ENCODE measurements around the gene PRKN. TPM values are rescaled to one million over a fixed set of nuclear protein-coding genes. Genes with fewer than 3 reads are reported as not detected.

The PRKN gene
- total and polyA plus RNA-seq, 2 experiments from 2014 or later: 11.7 to 28.1 TPM

DNA sequence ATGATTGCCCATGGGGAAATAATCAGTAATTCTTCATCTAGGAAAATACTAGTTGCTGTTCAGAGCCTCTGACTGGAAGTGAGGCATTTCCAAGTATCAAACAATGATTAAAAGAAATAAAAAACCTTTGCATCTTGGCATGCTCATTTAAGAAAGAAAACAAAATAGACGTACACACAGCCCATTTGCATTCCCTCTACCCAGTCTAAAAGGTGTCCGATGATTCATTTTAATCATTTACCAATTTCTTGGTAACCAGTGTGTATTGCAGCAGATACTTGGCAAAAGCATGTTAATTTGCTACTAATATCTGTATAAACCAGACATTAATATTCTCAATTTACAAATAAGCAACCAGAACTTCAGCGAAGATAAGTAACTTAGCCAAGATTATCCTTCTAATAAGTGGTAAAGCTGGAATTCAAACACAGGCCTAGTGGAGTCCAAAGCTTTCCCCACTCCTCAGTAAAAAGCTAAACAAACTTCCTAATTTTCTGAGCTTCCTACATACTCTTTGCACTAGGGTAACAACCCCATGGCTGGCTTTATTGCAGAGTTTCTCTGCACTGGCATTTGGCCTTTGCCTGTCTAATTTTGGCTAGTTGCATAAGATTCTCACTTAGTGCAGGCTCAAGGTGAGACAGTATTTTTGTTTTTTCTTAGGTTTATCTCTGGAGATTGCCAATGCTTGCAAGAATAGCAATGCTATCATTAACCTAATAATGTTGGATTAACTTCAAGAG is 338.1 kb downstream of the PRKN start:
- Histone ChIP-seq H3K27ac (no peak overlapping the region), H3K4me3 (no peak overlapping the region), H3K36me3 (no peaks in the 10 kb centered on the region), H3K9me3 (ENCODE audit: low read depth) (no peaks in the 10 kb centered on the region), H3K27me3 (no peaks in the 10 kb centered on the region), H3K4me1 (ENCODE audit: low read depth) (no peaks in the 10 kb centered on the region)
- DNase-seq (ENCODE audit: low read depth in 1 of 2, low spot score in 1 of 2): no peak
- TF ChIP-seq, protein P1, sequence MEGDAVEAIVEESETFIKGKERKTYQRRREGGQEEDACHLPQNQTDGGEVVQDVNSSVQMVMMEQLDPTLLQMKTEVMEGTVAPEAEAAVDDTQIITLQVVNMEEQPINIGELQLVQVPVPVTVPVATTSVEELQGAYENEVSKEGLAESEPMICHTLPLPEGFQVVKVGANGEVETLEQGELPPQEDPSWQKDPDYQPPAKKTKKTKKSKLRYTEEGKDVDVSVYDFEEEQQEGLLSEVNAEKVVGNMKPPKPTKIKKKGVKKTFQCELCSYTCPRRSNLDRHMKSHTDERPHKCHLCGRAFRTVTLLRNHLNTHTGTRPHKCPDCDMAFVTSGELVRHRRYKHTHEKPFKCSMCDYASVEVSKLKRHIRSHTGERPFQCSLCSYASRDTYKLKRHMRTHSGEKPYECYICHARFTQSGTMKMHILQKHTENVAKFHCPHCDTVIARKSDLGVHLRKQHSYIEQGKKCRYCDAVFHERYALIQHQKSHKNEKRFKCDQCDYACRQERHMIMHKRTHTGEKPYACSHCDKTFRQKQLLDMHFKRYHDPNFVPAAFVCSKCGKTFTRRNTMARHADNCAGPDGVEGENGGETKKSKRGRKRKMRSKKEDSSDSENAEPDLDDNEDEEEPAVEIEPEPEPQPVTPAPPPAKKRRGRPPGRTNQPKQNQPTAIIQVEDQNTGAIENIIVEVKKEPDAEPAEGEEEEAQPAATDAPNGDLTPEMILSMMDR (IDR thresholded peaks at IDR 0.05; ENCODE audit: low read depth, low read length): no peak

DNA sequence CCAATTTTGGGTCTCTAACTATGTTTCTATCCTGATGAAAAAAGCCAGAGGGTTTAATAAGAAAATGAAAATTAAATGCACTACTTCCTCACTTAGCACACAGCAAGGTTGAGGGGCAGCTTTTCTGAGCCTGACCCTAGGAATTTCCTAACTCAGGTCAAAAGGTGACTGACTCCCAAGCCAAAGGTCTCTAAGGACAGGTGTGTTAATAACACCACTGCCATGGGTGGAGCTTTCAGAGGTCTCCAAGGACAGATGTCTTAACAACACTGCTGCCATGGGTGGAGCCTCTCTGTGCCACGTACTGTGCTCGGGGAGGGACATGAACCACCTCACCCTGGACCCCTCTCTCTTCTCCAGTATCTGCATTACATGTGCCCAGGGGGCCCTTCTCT is 339.2 kb downstream of the PRKN start:
- Histone ChIP-seq H3K4me1 (ENCODE audit: low read depth) (no peaks in the 10 kb centered on the region), H3K27me3 (no peaks in the 10 kb centered on the region), H3K27ac (no peak overlapping the region), H3K4me3 (no peak overlapping the region), H3K9me3 (ENCODE audit: low read depth) (no peaks in the 10 kb centered on the region), H3K36me3 (no peaks in the 10 kb centered on the region)
- TF ChIP-seq, protein P1 (IDR thresholded peaks at IDR 0.05; ENCODE audit: low read depth, low read length): no peak
- no peak for DNase-seq (ENCODE audit: low read depth in 1 of 2, low spot score in 1 of 2)

DNA sequence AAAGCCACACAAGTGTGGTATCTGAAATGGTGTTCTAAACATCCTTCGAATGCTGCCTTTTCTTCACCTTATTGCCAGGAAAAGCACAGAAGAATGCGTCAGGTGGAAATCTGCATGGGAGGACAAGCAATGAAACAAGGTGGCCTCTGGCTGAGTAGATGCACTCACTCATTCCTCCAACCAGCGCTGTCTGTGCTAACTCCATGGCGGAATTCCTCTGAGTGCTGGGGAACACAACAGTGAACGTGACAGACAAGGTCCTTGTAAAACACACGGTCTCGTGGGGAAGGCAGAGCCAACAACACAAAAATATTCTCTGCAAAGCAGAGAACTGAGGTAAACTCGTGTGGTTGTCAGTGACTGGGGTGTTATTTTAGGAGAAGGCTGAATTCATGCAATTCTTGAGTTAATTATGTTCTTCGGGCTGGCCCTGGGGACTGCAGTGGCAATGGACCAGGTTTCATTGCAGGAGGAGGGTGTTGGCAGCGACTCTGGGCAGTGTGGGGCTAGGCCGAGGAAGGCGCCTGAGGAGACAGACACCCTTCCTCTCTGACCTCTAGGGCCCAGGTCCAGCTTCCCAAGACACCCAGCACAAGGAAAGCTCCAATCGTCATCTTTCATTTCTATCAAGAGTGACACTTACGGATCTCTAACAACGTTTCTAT is 339.7 kb downstream of the PRKN start:
- H3K4me3 ChIP-seq: no peak overlapping the region
- H3K9me3 ChIP-seq (ENCODE audit: low read depth): no peaks in the 10 kb centered on the region
- H3K27me3 ChIP-seq: no peaks in the 10 kb centered on the region
- TF ChIP-seq, protein P1 (IDR thresholded peaks at IDR 0.05; ENCODE audit: low read depth, low read length): no peak
- H3K36me3 ChIP-seq: no peaks in the 10 kb centered on the region
- no peaks in the 10 kb centered on the region for H3K4me1 ChIP-seq (ENCODE audit: low read depth)
- DNase-seq (ENCODE audit: low read depth in 1 of 2, low spot score in 1 of 2): peak in 1 of 2 donors; percentile 23
- H3K27ac ChIP-seq: no peak overlapping the region

- no peaks in the 10 kb centered on the region for H3K36me3 ChIP-seq
Observed at GRCh38 chr6:162385980-162386379, 341.6 kb downstream of the PRKN start.

GRCh38 chr6:162379757-162380409 is 347.7 kb downstream of the PRKN start:
- DNase-seq (ENCODE audit: low read depth in 1 of 2, low spot score in 1 of 2): no peak
- TF ChIP-seq, protein P1 (IDR thresholded peaks at IDR 0.05; ENCODE audit: low read depth, low read length): no peak

More at GRCh38 chr6:162385980-162386379, 341.6 kb downstream of the PRKN start:
- H3K27ac ChIP-seq: no peak overlapping the region
- no peaks in the 10 kb centered on the region for H3K9me3 ChIP-seq (ENCODE audit: low read depth)
- H3K4me1 ChIP-seq (ENCODE audit: low read depth): no peaks in the 10 kb centered on the region
- H3K27me3 ChIP-seq: no peaks in the 10 kb centered on the region
- TF ChIP-seq, protein P1 (IDR thresholded peaks at IDR 0.05; ENCODE audit: low read depth, low read length): no peak
- H3K4me3 ChIP-seq: no peak overlapping the region
- DNase-seq (ENCODE audit: low read depth in 1 of 2, low spot score in 1 of 2): peak in 1 of 2 donors; percentile 2

More at GRCh38 chr6:162379757-162380409, 347.7 kb downstream of the PRKN start:
- no peaks in the 10 kb centered on the region for H3K36me3 ChIP-seq
- no peak overlapping the region for H3K4me3 ChIP-seq
- peaks cover 4% of the 10 kb centered on the region for H3K4me1 ChIP-seq (ENCODE audit: low read depth)
- H3K27ac ChIP-seq: no peak overlapping the region
- H3K9me3 ChIP-seq (ENCODE audit: low read depth): no peaks in the 10 kb centered on the region
- no peaks in the 10 kb centered on the region for H3K27me3 ChIP-seq
